K562 (cell line): ENCODE measurements around the gene CYP2A6. TPM values are rescaled to one million over a fixed set of nuclear protein-coding genes. Genes with fewer than 3 reads are reported as not detected.

Experiments used
- CBX1 ChIP-seq: sonication (generic); IDR thresholded peaks from 2 replicates; pipeline ENCODE4 v1.6.1; 2016; ENCODE audit warnings: antibody characterized with exemption, low read depth, mild to moderate bottlenecking
- ETV5 ChIP-seq: sonication (generic); formaldehyde crosslinking; IDR thresholded peaks from 2 replicates; pipeline ENCODE4 v1.4.0; 2020; ENCODE audit warnings: low read depth, mild to moderate bottlenecking, missing genetic modification reagents
- GATA2 ChIP-seq: sonication (generic); formaldehyde crosslinking; IDR thresholded peaks from 2 replicates; pipeline ENCODE4 v1.4.0; 2020; ENCODE audit warnings: mild to moderate bottlenecking, missing genetic modification reagents
- MAZ ChIP-seq, 2 experiments: fragments of 450-650 bp in 1 of 2; sonication (generic) in 1 of 2; formaldehyde crosslinking; IDR thresholded peaks in 1 of 2; conservative IDR thresholded peaks in 1 of 2; 2 replicates each; pipeline versions ENCODE4 v1.4.0 to v1.5.0; 2020; ENCODE audit warnings: mild to moderate bottlenecking in 1 of 2, missing genetic modification reagents in 1 of 2
- NFIC ChIP-seq: fragments of 450-650 bp; IDR thresholded peaks from 2 replicates; pipeline ENCODE4 v1.6.1; 2017; ENCODE audit warnings: mild to moderate bottlenecking, inconsistent platforms
- POLR2G ChIP-seq: fragments of 200-400 bp; formaldehyde crosslinking; IDR thresholded peaks from 2 replicates; pipeline ENCODE4 v1.6.1; 2017; ENCODE audit warnings: low read depth, mild to moderate bottlenecking, antibody characterized with exemption, low read length, moderate library complexity
- RB1 ChIP-seq: fragments of 450-650 bp; IDR thresholded peaks from 2 replicates; pipeline ENCODE4 v1.6.1; 2017; ENCODE audit warnings: low read depth, mild to moderate bottlenecking
- SMAD1 ChIP-seq: fragments of 150-350 bp; IDR thresholded peaks from 2 replicates; pipeline ENCODE4 v1.6.1; 2014; ENCODE audit warnings: low read length, low read depth; ENCODE audit not compliant: partially characterized antibody
- ZBTB7A ChIP-seq: IDR thresholded peaks from 2 replicates; pipeline ENCODE4 v1.6.1; 2011; ENCODE audit warnings: low read depth, mild to moderate bottlenecking, low read length, moderate library complexity, borderline replicate concordance; ENCODE audit not compliant: control insufficient read depth
- ZSCAN29 ChIP-seq: fragments of 450-650 bp; IDR thresholded peaks from 2 replicates; pipeline ENCODE4 v1.6.1; 2017
- polyA plus RNA-seq, 8 experiments: library from polyadenylated mRNA; depleted of rRNA in 4 of 8; stranded (reverse) in 5 of 8; unstranded in 3 of 8; fragments of >200 nt; fragmentation: Nextera tagmentation in 2 of 8; fragmentation: Illumina TruSeq in 1 of 8; extraction: Ambion mirVana in 2 of 8; extraction: Trizol in 1 of 8; gene quantifications; 2 replicates each; pipeline versions ENCODE4 v1.2.1 to v1.2.3, GENCODE V29; 2011 to 2014; ENCODE audit warnings: inconsistent platforms in 1 of 8, missing spikeins in 1 of 8
- total RNA-seq, 7 experiments: library from RNA; depleted of rRNA in 6 of 7; stranded (reverse); fragments of >200 nt in 6 of 7; fragmentation: Illumina TruSeq in 2 of 7; extraction: Trizol in 2 of 7; gene quantifications; 2 replicates each; pipeline versions ENCODE4 v1.2.1 to v1.2.3, GENCODE V29; 2011 to 2021; ENCODE audit warnings: low replicate concordance in 1 of 7
- TF ChIP-seq, protein P1 (sequence below), 3 experiments: fragments of 200-800 bp in 1 of 3; fragments of 250-450 bp in 1 of 3; fragments of 450-650 bp in 1 of 3; sonication (Bioruptor Pico) in 1 of 3; sonication (Bioruptor generic) in 1 of 3; formaldehyde crosslinking in 1 of 3; IDR thresholded peaks; 2 replicates each; pipeline versions ENCODE4 v1.6.1 to v1.8.0; 2016 to 2022; ENCODE audit warnings: mild to moderate bottlenecking in 2 of 3, missing genetic modification characterization in 2 of 3, missing compliant biosample characterization in 1 of 3, moderate library complexity in 1 of 3

CYP2A6 gene
- total and polyA plus RNA-seq, 9 of the 15 experiments (the other 6 are each of a cell fraction or from before 2014, with no cell fraction given): 0.31 TPM; not detected in 8

DNA sequence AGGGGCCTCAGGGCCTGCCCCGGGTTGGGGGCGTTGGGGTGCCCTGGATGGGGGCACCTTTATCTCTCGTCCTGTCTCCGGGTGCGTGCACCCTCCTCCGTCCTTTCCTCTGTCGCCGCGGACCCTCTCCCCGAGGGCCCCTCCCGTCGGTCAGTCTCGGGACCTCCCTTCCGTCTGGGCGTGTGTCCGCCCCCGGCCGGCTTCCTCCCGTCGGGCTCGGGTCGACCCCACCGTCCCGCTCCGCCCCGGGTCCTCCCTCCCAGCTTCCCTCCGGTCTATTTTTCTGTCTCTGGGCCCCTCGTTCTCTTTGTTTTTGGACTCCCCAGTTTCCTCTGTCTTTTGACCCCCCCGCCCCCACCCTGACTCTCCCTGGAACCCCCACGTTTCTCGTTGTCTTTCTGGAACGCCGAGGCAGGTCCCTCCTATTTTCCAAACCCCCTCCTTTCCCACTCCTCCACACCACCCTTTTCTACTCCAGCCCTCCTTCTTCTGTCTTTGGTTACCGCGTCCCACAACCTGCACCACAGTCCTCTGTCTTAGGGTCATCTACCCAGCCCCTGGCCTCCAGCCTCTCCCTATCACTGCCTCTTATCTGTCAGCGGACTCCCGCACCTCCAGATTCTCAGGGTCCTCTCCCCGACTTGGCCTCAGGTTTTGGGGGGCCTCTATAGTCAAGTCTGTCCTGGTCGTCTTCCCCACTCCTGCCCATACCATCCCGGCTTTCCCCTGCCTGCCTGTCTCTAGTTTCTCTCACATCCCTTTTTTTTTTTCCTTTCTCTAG lies 50.5 kb downstream of the CYP2A6 start (continued):
- TF ChIP-seq ZBTB7A: peak; percentile 69
- peak; percentile 67 for TF ChIP-seq POLR2G
- TF ChIP-seq NFIC: no peak
- 0 out of 2 replicates have a peak, but pooled peaks have one; percentile 29 for TF ChIP-seq CBX1
- no peak for TF ChIP-seq SMAD1
- TF ChIP-seq MAZ (CRISPR knock-in tag; conservative IDR thresholded peaks at IDR 0.05 in 1 of 2, IDR thresholded peaks at IDR 0.05 in 1 of 2): peak; percentile 27 to 57; a peak in 2 of 4 replicates
- peak; percentile 40 for TF ChIP-seq ETV5 (CRISPR knock-in tag)
- TF ChIP-seq, protein P1, sequence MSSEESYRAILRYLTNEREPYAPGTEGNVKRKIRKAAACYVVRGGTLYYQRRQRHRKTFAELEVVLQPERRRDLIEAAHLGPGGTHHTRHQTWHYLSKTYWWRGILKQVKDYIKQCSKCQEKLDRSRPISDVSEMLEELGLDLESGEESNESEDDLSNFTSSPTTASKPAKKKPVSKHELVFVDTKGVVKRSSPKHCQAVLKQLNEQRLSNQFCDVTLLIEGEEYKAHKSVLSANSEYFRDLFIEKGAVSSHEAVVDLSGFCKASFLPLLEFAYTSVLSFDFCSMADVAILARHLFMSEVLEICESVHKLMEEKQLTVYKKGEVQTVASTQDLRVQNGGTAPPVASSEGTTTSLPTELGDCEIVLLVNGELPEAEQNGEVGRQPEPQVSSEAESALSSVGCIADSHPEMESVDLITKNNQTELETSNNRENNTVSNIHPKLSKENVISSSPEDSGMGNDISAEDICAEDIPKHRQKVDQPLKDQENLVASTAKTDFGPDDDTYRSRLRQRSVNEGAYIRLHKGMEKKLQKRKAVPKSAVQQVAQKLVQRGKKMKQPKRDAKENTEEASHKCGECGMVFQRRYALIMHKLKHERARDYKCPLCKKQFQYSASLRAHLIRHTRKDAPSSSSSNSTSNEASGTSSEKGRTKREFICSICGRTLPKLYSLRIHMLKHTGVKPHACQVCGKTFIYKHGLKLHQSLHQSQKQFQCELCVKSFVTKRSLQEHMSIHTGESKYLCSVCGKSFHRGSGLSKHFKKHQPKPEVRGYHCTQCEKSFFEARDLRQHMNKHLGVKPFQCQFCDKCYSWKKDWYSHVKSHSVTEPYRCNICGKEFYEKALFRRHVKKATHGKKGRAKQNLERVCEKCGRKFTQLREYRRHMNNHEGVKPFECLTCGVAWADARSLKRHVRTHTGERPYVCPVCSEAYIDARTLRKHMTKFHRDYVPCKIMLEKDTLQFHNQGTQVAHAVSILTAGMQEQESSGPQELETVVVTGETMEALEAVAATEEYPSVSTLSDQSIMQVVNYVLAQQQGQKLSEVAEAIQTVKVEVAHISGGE (CRISPR knock-in tag; IDR thresholded peaks at IDR 0.05): peak in 1 of 3 experiments; percentile 61; a peak in 2 of 6 replicates
- no peak for TF ChIP-seq ZSCAN29
- peak; percentile 43 for TF ChIP-seq RB1
- TF ChIP-seq GATA2 (CRISPR knock-in tag): peak; percentile 35; the same call in 1 of the 2 replicates
